Upper lobe of left lung (tissue), 6 donors: ENCODE measurements around the gene ZNF835. TPM values are rescaled to one million over a fixed set of nuclear protein-coding genes. Genes with fewer than 3 reads are reported as not detected.

ENCODE experiments used
- ATAC-seq, 2 donors: fragments of 200-7000 bp; cut with Tn5 transposase; one replicate each; pipeline ENCODE4 v1.9.1; 2022; ENCODE audit warnings: mild to moderate bottlenecking in 2 of 2, moderate library complexity in 2 of 2; ENCODE audit not compliant: low FRiP score in 2 of 2
- DNase-seq, 2 donors: peaks; one replicate each; pipeline ENCODE4 v3.0.0-alpha.2; 2019 to 2020
- H3K27ac ChIP-seq, 4 donors: fragments of 200-600 bp; sonication (generic); one replicate each; pipeline ENCODE4 v1.5.1; 2016 to 2019
- H3K27me3 ChIP-seq, 4 donors: fragments of 200-600 bp; sonication (generic); one replicate each; pipeline ENCODE4 v1.5.1; 2017 to 2019
- H3K36me3 ChIP-seq, 4 donors: fragments of 200-600 bp; sonication (generic); one replicate each; pipeline ENCODE4 v1.5.1; 2016 to 2019
- H3K4me1 ChIP-seq, 4 donors: fragments of 200-600 bp; sonication (generic); one replicate each; pipeline ENCODE4 v1.5.1; 2018 to 2019
- H3K4me3 ChIP-seq, 4 donors: fragments of 200-600 bp; sonication (generic); one replicate each; pipeline ENCODE4 v1.5.1; 2017 to 2019; ENCODE audit warnings: mild to moderate bottlenecking in 2 of 4, moderate library complexity in 1 of 4
- H3K9me3 ChIP-seq, 4 donors: fragments of 200-600 bp; sonication (generic); one replicate each; pipeline ENCODE4 v1.5.1; 2018 to 2019
- CTCF ChIP-seq, 6 experiments: fragments of 450-650 bp in 4 of 6; fragments of 200-600 bp in 2 of 6; sonication (generic) in 2 of 6; IDR thresholded peaks; one replicate each; pipeline ENCODE4 v1.5.1; 2016 to 2019; ENCODE audit warnings: antibody characterized with exemption in 6 of 6
- EP300 ChIP-seq, 4 donors: sonication (generic); formaldehyde crosslinking; IDR thresholded peaks; one replicate each; pipeline ENCODE4 v1.5.1; 2017; ENCODE audit warnings: antibody characterized with exemption in 4 of 4, control low read depth in 2 of 4
- POLR2A ChIP-seq, 4 donors: fragments of 450-650 bp; IDR thresholded peaks; one replicate each; pipeline ENCODE4 v1.5.1; 2016 to 2017; ENCODE audit warnings: antibody characterized with exemption in 4 of 4, mild to moderate bottlenecking in 2 of 4
- POLR2AphosphoS5 ChIP-seq, 2 donors: sonication (generic); formaldehyde crosslinking; IDR thresholded peaks; one replicate each; pipeline ENCODE4 v1.5.1; 2017; ENCODE audit warnings: antibody characterized with exemption in 2 of 2
- WGBS, 2 donors: methylation state at CpG; one replicate each; pipeline ENCODE4 v1.1.5; 2017 to 2018; 5-methylcytosine and 5-hydroxymethylcytosine counted together
- total RNA-seq, 6 donors: library from RNA; depleted of rRNA in 4 of 6; stranded (reverse); fragments of >200 nt in 4 of 6; gene quantifications; one replicate each; pipeline versions ENCODE4 v1.1.0 to v1.2.1, GENCODE V29; 2016 to 2021
- donor health status: DM: no; HTN: no; CAD: no; lungs with moderate emphysema.
- donor health status: DM: no; HTN: yes; CAD: no; lungs with severe emphysema.

ZNF835 gene
- total RNA-seq, 6 donors from 2014 or later, result 0.78 to 4.1 (median 2.7) TPM; not detected in 1

GRCh38 chr19:56707821-56708220 is 36.3 kb upstream of the ZNF835 start:
- Histone ChIP-seq H3K36me3 (no peaks in the 10 kb centered on the region), H3K27me3 (no peaks in the 10 kb centered on the region), H3K9me3 (no peaks in the 10 kb centered on the region), H3K27ac (no peak overlapping the region), H3K4me1 (no peaks in the 10 kb centered on the region), H3K4me3 (no peak overlapping the region)
- TF ChIP-seq CTCF (IDR thresholded peaks at IDR 0.05) (no peak), POLR2A (IDR thresholded peaks at IDR 0.05) (no peak), EP300 (IDR thresholded peaks at IDR 0.05) (no peak), POLR2AphosphoS5 (IDR thresholded peaks at IDR 0.05) (no peak)
- WGBS, 2 donors, result 70 to 83% methylated on average over 3 of the region's 3 CpGs
- no peak for ATAC-seq
- no peak for DNase-seq

- H3K4me1 ChIP-seq, result no peaks in the 10 kb centered on the region
- no peak overlapping the region for H3K4me3 ChIP-seq
- no peak for TF ChIP-seq EP300 (IDR thresholded peaks at IDR 0.05)
- TF ChIP-seq POLR2AphosphoS5 (IDR thresholded peaks at IDR 0.05), result no peak
- no peak for TF ChIP-seq CTCF (IDR thresholded peaks at IDR 0.05)
- no peak for TF ChIP-seq POLR2A (IDR thresholded peaks at IDR 0.05)
- H3K27me3 ChIP-seq, result no peaks in the 10 kb centered on the region
- H3K36me3 ChIP-seq, result no peaks in the 10 kb centered on the region
- WGBS, 2 donors, result 77 to 83% methylated on average over 1 of the region's 1 CpG
- H3K9me3 ChIP-seq, result peaks cover 0 to under 1% (median 0%) of the 10 kb centered on the region in 4 donors
- no peak overlapping the region for H3K27ac ChIP-seq
- DNase-seq (no peak), ATAC-seq (no peak)
Measured at GRCh38 chr19:56705939-56706338, 34.4 kb upstream of the ZNF835 start.

- TF ChIP-seq CTCF (IDR thresholded peaks at IDR 0.05), result no peak
- no peak for TF ChIP-seq POLR2A (IDR thresholded peaks at IDR 0.05)
- TF ChIP-seq POLR2AphosphoS5 (IDR thresholded peaks at IDR 0.05), result no peak
- no peak for TF ChIP-seq EP300 (IDR thresholded peaks at IDR 0.05)
- 51 to 62% methylated on average over 1 of the region's 1 CpG for WGBS, 2 donors
- no peak for DNase-seq
Measured at GRCh38 chr19:56701895-56702294, 30.3 kb upstream of the ZNF835 start.

GRCh38 chr19:56699552-56699951 is 28.0 kb upstream of the ZNF835 start:
- Histone ChIP-seq H3K27me3 (no peaks in the 10 kb centered on the region), H3K36me3 (no peaks in the 10 kb centered on the region), H3K9me3 (peaks cover 0 to 3% (median 0%) of the 10 kb centered on the region in 4 donors), H3K4me1 (no peaks in the 10 kb centered on the region), H3K4me3 (no peak overlapping the region), H3K27ac (no peak overlapping the region)
- 71 to 82% methylated on average over 3 of the region's 3 CpGs for WGBS, 2 donors
- no peak for DNase-seq
- no peak for TF ChIP-seq EP300 (IDR thresholded peaks at IDR 0.05)
- no peak for TF ChIP-seq POLR2A (IDR thresholded peaks at IDR 0.05)
- TF ChIP-seq CTCF (IDR thresholded peaks at IDR 0.05), result no peak
- no peak for TF ChIP-seq POLR2AphosphoS5 (IDR thresholded peaks at IDR 0.05)
- no peak for ATAC-seq

More at GRCh38 chr19:56701895-56702294, 30.3 kb upstream of the ZNF835 start:
- Histone ChIP-seq H3K27me3 (no peaks in the 10 kb centered on the region), H3K9me3 (peaks cover 0 to 3% (median 0%) of the 10 kb centered on the region in 4 donors), H3K27ac (no peak overlapping the region), H3K4me3 (no peak overlapping the region), H3K4me1 (no peaks in the 10 kb centered on the region), H3K36me3 (no peaks in the 10 kb centered on the region)
- ATAC-seq, result no peak

- TF ChIP-seq POLR2A (IDR thresholded peaks at IDR 0.05) (no peak), CTCF (IDR thresholded peaks at IDR 0.05) (no peak), POLR2AphosphoS5 (IDR thresholded peaks at IDR 0.05) (no peak), EP300 (IDR thresholded peaks at IDR 0.05) (no peak)
- H3K27ac ChIP-seq, result no peak overlapping the region
- no peaks in the 10 kb centered on the region for H3K4me1 ChIP-seq
- H3K9me3 ChIP-seq, result peaks cover 0 to 3% (median 0%) of the 10 kb centered on the region in 4 donors
- ATAC-seq (no peak), DNase-seq (no peak)
- H3K4me3 ChIP-seq, result no peak overlapping the region
- no peaks in the 10 kb centered on the region for H3K27me3 ChIP-seq
- WGBS, 2 donors, result 68 to 69% methylated on average over 8 of the region's 8 CpGs
- no peaks in the 10 kb centered on the region for H3K36me3 ChIP-seq
Measured at GRCh38 chr19:56692206-56692895, 20.8 kb upstream of the ZNF835 start.
